GM19463 (cell line): ENCODE measurements around the gene KCTD11.
A peak's percentile ranks its signal among the peaks of the same experiment; 100 is the strongest.

Experiments
- ATAC-seq: cut with Tn5 transposase; IDR thresholded peaks from one replicate; pipeline ENCODE4 v1.9.1; 2021; ENCODE audit warnings: mild to moderate bottlenecking, moderate library complexity; ENCODE audit not compliant: unreplicated experiment

Gene KCTD11

DNA sequence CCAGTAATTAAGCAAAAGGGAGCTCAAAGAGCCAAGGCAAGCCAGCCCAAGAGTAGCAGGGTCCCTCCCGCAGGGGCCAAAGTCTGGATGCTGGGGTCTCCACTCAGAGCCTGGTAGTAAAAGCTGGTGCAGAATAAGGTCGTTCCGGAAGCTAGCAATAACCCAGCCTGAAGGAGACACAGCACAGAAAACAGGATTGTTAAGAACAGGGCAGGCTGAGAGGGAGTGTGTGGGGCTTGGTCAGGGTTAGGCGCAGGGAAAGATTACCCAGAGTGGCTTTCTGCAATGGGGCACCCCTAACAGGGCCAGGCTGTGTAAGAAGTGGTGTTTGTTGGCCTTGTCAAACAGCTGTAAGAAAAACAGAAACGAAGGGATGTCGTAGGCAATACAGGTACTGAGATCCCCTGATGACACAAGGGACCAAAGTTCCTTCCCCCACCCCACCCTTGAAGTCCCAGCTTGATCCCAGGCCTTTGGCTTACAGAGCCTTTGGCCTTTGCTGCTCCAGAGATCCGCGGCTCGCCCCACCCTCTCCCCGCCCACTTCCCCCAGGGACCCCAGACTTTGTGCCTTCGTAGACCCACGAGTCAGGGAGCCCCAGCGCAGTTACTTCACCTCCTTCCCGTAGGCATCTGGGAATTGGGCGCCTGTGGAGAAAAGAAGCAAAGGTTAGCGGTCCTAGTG lies 51.2 kb downstream of the KCTD11 start:
- ATAC-seq = no peak

DNA sequence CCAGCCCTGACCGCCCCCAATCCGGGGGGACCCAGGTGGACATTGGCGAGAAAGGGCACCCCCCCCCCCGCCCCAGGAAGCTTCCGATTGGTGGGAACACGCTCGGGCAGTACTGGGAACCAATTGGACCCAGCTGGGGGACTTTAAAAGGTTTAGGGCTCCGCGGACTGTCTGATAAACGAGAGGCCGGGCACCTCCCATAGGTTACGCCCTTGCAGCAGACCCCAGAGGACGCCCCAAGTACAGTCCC lies 51.7 kb downstream of the KCTD11 start:
- no peak for ATAC-seq

DNA sequence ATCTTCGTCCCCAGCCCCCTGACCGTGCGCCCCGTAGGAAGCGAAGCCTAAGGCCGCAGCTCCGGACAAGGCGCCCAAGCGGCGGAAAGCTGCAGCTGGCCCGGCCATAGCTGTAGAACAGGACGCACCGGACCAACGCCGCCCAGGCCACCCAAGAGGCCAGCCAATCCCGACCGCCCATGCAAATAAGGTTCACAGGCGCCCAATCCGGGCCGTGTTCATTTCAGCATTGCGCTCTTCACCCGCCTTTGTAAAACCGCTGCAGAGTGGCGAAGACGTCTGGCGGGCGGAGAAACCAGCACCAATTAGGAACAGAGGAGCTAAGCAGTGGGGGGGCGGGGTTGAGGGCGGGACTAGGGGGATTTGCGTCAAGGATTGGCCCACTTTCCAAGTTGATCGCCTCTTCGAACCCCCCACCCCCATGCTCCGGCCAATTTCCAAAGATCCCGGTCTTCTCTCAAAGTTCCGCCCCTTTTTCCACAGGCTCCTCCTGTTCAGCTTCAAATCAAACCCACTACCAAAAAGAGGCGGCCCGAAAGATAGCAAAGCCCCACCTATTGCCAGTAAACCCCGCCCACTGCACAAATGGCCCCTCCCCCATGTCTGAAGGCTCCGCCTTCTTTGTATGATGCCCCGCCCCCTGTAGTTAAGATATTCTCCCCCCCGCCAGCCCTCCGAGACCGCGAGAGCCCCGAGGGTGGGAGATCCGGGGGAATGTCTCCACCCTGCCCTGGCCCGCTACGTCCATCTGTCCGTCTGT lies 52.2 kb downstream of the KCTD11 start, which contains the start of gene TMEM256:
Gene TMEM256 (minus strand): TSS at position 121 of the 760 bp plus-strand sequence. CDS start 13 bp downstream, at position 108.
- peak; percentile 97 for ATAC-seq
